ENCODE results near the gene KPNB1. TPM values are rescaled to one million over a fixed set of nuclear protein-coding genes. Genes with fewer than 3 reads are reported as not detected.

Gene KPNB1
- total and polyA plus RNA-seq, 5 experiments from 2014 or later, result 22.8 to 252 (median 32.2) TPM

GRCh38 chr17:47712330-47713023 is 62.8 kb downstream of the KPNB1 start:
- peaks cover 9 to 66% (median 38%) of the 10 kb centered on the region in 4 donors for H3K4me1 Mint-ChIP-seq
- no peaks in the 10 kb centered on the region for H3K36me3 Mint-ChIP-seq
- no peaks in the 10 kb centered on the region for H3K9me3 Mint-ChIP-seq
- DNase-seq (no peak), ATAC-seq (no peak)
- H3K4me3 Mint-ChIP-seq, result peak overlapping the region in 1 of 10 donors; percentile 43
- no peaks in the 10 kb centered on the region for H3K27me3 Mint-ChIP-seq
- peak overlapping the region in 1 of 10 donors; percentile 89 for H3K27ac Mint-ChIP-seq
- POLR2A ChIA-PET, result interaction anchor here (1.0 kb wide), 1 partner anchor 8 kb away, joined by 3 read pairs; no protein-coding TSS in a partner anchor

GRCh38 chr17:47713980-47714700 is 64.4 kb downstream of the KPNB1 start:
- ATAC-seq, result no peak

GRCh38 chr17:47714773-47715396 is 65.2 kb downstream of the KPNB1 start:
- ATAC-seq, result no peak

More at GRCh38 chr17:47713980-47714700, 64.4 kb downstream of the KPNB1 start:
- Mint-ChIP-seq H3K4me1 (peaks cover 22 to 79% (median 51%) of the 10 kb centered on the region in 4 donors), H3K36me3 (no peaks in the 10 kb centered on the region), H3K27me3 (no peaks in the 10 kb centered on the region), H3K27ac (peak overlapping the region in 3 of 10 donors; percentile 49 to 89 (median 55)), H3K9me3 (no peaks in the 10 kb centered on the region), H3K4me3 (peak overlapping the region in 3 of 10 donors; percentile 14 to 73 (median 57))
- no peak for DNase-seq
- POLR2A ChIA-PET, result interaction anchor here (1.3 kb wide), 1 partner anchor 10 kb away, joined by 4 read pairs; no protein-coding TSS in a partner anchor

GRCh38 chr17:47715669-47716325 is 66.1 kb downstream of the KPNB1 start:
- peak overlapping the region in 2 of 10 donors; percentile 57 to 73 for H3K4me3 Mint-ChIP-seq
- POLR2A ChIA-PET, result interaction anchor here (1.1 kb wide), 1 partner anchor 20 kb away, joined by 3 read pairs; no protein-coding TSS in a partner anchor
- H3K9me3 Mint-ChIP-seq, result no peaks in the 10 kb centered on the region
- H3K36me3 Mint-ChIP-seq, result no peaks in the 10 kb centered on the region
- DNase-seq (no peak), ATAC-seq (no peak)
- peaks cover 23 to 92% (median 65%) of the 10 kb centered on the region in 4 donors for H3K4me1 Mint-ChIP-seq
- no peaks in the 10 kb centered on the region for H3K27me3 Mint-ChIP-seq
- H3K27ac Mint-ChIP-seq, result peak overlapping the region in 4 of 10 donors; percentile 58 to 89 (median 75)

More at GRCh38 chr17:47714773-47715396, 65.2 kb downstream of the KPNB1 start:
- DNase-seq, result no peak
- no peaks in the 10 kb centered on the region for H3K27me3 Mint-ChIP-seq
- peak overlapping the region in 2 of 10 donors; percentile 57 to 73 for H3K4me3 Mint-ChIP-seq
- no peaks in the 10 kb centered on the region for H3K9me3 Mint-ChIP-seq
- H3K4me1 Mint-ChIP-seq, result peaks cover 25 to 83% (median 58%) of the 10 kb centered on the region in 4 donors
- peak overlapping the region in 5 of 10 donors; percentile 26 to 89 (median 61) for H3K27ac Mint-ChIP-seq
- no peaks in the 10 kb centered on the region for H3K36me3 Mint-ChIP-seq
- POLR2A ChIA-PET, result interaction anchor here (1.3 kb wide), 1 partner anchor 11 kb away, joined by 4 read pairs; no protein-coding TSS in a partner anchor

GRCh38 chr17:47716375-47716774 is 66.7 kb downstream of the KPNB1 start:
- Mint-ChIP-seq H3K9me3 (no peaks in the 10 kb centered on the region), H3K27ac (peak overlapping the region in 3 of 10 donors; percentile 18 to 89 (median 61)), H3K4me3 (peak overlapping the region in 1 of 10 donors; percentile 73), H3K27me3 (peaks cover 0 to 1% (median 0%) of the 10 kb centered on the region in 5 donors), H3K36me3 (no peaks in the 10 kb centered on the region), H3K4me1 (peaks cover 25 to 98% (median 69%) of the 10 kb centered on the region in 4 donors)
- ATAC-seq (no peak), DNase-seq (no peak)
- POLR2A ChIA-PET, result interaction anchor here (0.7 to 1.1 kb wide), 2 partner anchors 9 to 21 kb away, joined by 3 read pairs; no protein-coding TSS in a partner anchor

GRCh38 chr17:47717261-47717697 is 67.6 kb downstream of the KPNB1 start:
- peaks cover 23 to 93% (median 72%) of the 10 kb centered on the region in 4 donors for H3K4me1 Mint-ChIP-seq
- POLR2A ChIA-PET, result interaction anchor here (0.7 kb wide), 1 partner anchor 10 kb away, joined by 3 read pairs; no protein-coding TSS in a partner anchor
- ATAC-seq, result peak in 1 of 2 donors; percentile 20
- H3K36me3 Mint-ChIP-seq, result no peaks in the 10 kb centered on the region
- H3K4me3 Mint-ChIP-seq, result peak overlapping the region in 1 of 10 donors; percentile 76
- H3K27me3 Mint-ChIP-seq, result peaks cover 0 to 5% (median 2%) of the 10 kb centered on the region in 5 donors
- no peak for DNase-seq
- H3K27ac Mint-ChIP-seq, result peak overlapping the region in 2 of 10 donors; percentile 20 to 54
- H3K9me3 Mint-ChIP-seq, result no peaks in the 10 kb centered on the region

GRCh38 chr17:47717979-47718621 is 68.4 kb downstream of the KPNB1 start:
- Mint-ChIP-seq H3K27me3 (peaks cover 0 to 5% (median 2%) of the 10 kb centered on the region in 5 donors), H3K36me3 (no peaks in the 10 kb centered on the region), H3K4me3 (peak overlapping the region in 2 of 10 donors; percentile 46 to 76), H3K4me1 (peaks cover 23 to 86% (median 69%) of the 10 kb centered on the region in 4 donors), H3K9me3 (no peaks in the 10 kb centered on the region), H3K27ac (peak overlapping the region in 6 of 10 donors; percentile 23 to 93 (median 80))
- no peak for ATAC-seq
- POLR2A ChIA-PET, result interaction anchor here (1.1 to 1.6 kb wide), 2 partner anchors 10 to 19 kb away, joined by 4 to 7 read pairs; no protein-coding TSS in a partner anchor
- DNase-seq, result no peak

- Mint-ChIP-seq H3K9me3 (no peaks in the 10 kb centered on the region), H3K4me3 (peak overlapping the region in 8 of 10 donors; percentile 1 to 76 (median 12)), H3K36me3 (no peaks in the 10 kb centered on the region), H3K4me1 (peaks cover 23 to 79% (median 65%) of the 10 kb centered on the region in 4 donors), H3K27ac (peak overlapping the region in 8 of 10 donors; percentile 6 to 93 (median 31)), H3K27me3 (peaks cover 0 to 9% (median 2%) of the 10 kb centered on the region in 5 donors)
- POLR2A ChIA-PET, result interaction anchor here (0.5 to 1.6 kb wide), 3 partner anchors 11 to 327 kb away, joined by 3 to 7 read pairs (median 4); no protein-coding TSS in a partner anchor
- DNase-seq (no peak), ATAC-seq (peak in 1 of 2 donors; percentile 25)
These were observed 69.1 kb downstream of the KPNB1 start for GRCh38 chr17:47718634-47719405.

- no peaks in the 10 kb centered on the region for H3K36me3 Mint-ChIP-seq
- H3K4me1 Mint-ChIP-seq, result peaks cover 20 to 74% (median 59%) of the 10 kb centered on the region in 4 donors
- peaks cover 1 to 12% (median 2%) of the 10 kb centered on the region in 5 donors for H3K27me3 Mint-ChIP-seq
- POLR2A ChIA-PET, result interaction anchor here (0.5 kb wide), 1 partner anchor 326 kb away, joined by 3 read pairs; no protein-coding TSS in a partner anchor
- ATAC-seq, result peak in 1 of 2 donors; percentile 19
- H3K27ac Mint-ChIP-seq, result peak overlapping the region in 5 of 10 donors; percentile 53 to 85 (median 74)
- no peak for DNase-seq
- H3K9me3 Mint-ChIP-seq, result no peaks in the 10 kb centered on the region
- peak overlapping the region in 4 of 10 donors; percentile 29 to 76 (median 38) for H3K4me3 Mint-ChIP-seq
These were observed 69.9 kb downstream of the KPNB1 start for GRCh38 chr17:47719411-47720152.

- Mint-ChIP-seq H3K9me3 (no peaks in the 10 kb centered on the region), H3K36me3 (no peaks in the 10 kb centered on the region), H3K4me3 (peak overlapping the region in 6 of 10 donors; percentile 23 to 70 (median 46)), H3K4me1 (peaks cover 20 to 74% (median 55%) of the 10 kb centered on the region in 4 donors), H3K27me3 (peaks cover 4 to 18% (median 7%) of the 10 kb centered on the region in 5 donors), H3K27ac (peak overlapping the region in 4 of 10 donors; percentile 46 to 89 (median 74))
- POLR2A ChIA-PET, result no interaction called here
- DNase-seq, result no peak
- no peak for ATAC-seq
These were observed 70.5 kb downstream of the KPNB1 start for GRCh38 chr17:47720196-47720595.

Measured in naive thymus-derived CD8-positive, alpha-beta T cell (primary cell).